Subcutaneous adipose tissue (tissue), 4 donors: ENCODE measurements around the gene ARL6IP4. TPM values are rescaled to one million over a fixed set of nuclear protein-coding genes. Genes with fewer than 3 reads are reported as not detected.

ENCODE experiments used
- total RNA-seq, 4 donors: library from RNA; depleted of rRNA; stranded (reverse); fragments of >200 nt; gene quantifications; one replicate each; pipeline ENCODE4 v1.1.0, GENCODE V29; 2016
- TF ChIP-seq, protein P1 (sequence below): fragments of 450-650 bp; IDR thresholded peaks from one replicate; pipeline ENCODE4 v1.5.1; 2016; ENCODE audit warnings: low read depth, mild to moderate bottlenecking, control low read depth, antibody characterized with exemption, moderate library complexity

The ARL6IP4 gene
- total RNA-seq, 4 donors from 2014 or later, result 73.9 to 274 (median 170) TPM

DNA sequence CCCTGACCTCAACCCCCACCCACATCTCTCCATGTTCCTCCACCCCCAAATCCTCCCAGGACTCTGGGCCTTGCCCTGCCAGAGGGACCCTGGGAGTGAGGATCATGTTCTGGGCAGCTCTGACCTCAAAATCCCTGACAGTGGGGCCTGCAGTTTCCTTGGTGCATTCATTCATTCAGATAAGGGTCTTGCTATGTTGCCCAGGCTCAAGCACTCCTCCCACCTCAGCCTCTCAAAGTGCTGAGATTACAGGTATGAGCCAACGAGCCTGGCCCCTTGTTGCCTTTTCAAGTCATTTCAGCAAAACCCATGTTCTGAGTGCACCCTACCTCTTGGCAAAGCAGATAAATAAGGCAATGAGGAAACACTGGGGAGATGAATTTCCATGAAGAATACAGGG, 29.6 kb downstream of the ARL6IP4 start:
- TF ChIP-seq, protein P1, sequence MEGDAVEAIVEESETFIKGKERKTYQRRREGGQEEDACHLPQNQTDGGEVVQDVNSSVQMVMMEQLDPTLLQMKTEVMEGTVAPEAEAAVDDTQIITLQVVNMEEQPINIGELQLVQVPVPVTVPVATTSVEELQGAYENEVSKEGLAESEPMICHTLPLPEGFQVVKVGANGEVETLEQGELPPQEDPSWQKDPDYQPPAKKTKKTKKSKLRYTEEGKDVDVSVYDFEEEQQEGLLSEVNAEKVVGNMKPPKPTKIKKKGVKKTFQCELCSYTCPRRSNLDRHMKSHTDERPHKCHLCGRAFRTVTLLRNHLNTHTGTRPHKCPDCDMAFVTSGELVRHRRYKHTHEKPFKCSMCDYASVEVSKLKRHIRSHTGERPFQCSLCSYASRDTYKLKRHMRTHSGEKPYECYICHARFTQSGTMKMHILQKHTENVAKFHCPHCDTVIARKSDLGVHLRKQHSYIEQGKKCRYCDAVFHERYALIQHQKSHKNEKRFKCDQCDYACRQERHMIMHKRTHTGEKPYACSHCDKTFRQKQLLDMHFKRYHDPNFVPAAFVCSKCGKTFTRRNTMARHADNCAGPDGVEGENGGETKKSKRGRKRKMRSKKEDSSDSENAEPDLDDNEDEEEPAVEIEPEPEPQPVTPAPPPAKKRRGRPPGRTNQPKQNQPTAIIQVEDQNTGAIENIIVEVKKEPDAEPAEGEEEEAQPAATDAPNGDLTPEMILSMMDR, result no peak

DNA sequence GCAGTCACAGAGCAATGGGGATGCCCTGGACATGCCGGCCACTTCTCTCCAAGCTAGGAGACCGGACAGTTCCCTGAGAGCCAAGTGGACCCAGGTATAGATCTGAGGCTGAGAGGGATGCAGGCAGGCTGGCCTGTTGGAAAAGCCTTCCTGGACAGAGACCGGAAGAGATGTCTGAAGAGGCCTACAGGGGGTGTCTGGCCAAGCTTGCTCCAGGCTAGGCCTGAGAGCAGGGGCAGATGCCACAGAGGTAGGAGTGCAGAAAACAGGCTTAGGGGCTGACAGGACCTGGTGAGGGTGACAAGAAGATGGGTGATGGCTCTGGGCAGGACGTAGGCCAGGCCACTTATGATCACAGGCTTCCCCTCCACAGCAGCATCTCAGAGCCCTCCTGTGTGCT, 30.2 kb downstream of the ARL6IP4 start:
- TF ChIP-seq, protein P1, result no peak

DNA sequence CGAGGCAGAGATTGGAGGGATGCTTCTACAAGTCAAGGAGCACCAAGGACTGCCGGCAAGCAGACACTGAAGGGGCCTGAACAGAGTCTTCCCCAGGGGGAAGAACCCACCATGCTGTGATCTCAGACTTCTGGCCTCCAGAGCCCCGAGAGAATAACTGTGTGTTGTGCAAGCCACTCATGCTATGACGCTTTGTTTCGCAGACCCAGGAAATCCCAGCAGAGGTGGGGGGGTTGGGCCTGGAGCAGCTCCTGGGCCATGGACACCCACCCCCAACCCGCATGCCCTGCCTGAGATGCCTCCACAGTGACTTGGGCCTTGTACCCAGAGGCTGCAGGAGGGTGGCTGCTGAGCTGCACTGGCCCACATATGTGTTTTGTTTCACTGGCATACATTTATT, 31.2 kb downstream of the ARL6IP4 start:
- TF ChIP-seq, protein P1, result no peak

DNA sequence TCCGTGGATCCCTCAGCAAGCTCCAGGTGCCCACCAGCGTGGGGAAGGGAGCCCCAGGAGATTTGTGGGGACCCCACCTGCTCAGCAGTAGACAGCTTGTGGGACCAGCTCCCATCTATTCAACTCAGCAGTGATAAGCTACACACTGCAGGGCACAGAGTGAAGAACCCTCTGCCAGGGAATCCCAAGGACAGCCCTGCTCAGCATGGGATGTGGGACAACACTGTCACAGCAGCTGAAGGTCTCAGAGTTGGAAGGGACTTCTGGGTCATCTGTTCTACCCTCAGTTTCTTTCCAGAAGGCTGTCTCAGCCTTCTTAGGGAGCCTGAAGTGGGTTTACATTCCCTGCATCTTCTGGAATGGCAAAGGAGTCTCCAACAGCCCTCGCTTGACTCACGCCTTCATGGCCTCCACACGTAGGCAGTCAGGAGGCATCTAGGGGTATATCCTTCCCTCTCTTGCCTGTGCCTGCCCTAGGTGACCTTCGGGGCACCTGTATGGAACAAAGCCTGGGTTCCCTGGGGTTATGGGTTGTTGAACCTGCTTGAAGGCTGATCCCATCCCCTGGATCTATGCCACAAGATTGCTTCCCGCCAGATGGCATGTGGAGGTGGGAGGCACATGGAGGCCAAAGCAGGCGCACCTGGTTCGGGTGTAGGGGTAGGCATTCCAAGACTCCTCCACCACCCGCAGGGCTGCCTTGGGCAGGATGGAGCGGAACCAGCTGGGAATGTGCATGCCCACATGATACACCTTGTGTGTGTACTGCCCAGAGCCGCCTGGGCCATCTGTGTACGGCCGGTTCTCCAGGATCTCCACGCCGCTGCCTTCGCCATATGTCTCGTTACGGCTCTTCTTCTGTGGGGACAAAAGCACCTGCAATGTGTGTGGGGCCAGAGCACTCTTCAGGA, 33.0 kb downstream of the ARL6IP4 start:
- TF ChIP-seq, protein P1, result no peak

DNA sequence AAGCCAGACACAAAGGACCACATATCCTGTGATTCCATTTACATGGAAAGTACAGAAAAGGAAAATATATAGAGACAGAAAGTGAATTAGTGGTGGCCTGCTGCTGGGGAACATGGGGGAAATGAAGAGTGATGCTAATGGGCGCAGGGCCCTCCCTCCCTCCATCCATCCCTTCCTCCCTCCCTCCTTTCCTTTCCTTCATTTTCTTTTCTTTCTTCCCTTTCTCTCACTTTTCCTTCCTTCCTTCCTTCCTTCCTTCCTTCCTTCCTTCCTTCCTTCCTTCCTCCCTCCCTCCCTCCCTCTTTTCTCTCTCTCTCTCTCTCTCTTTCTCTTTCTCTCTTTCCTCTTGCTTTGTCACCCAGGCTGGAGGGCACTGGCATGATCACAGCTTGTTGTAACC, 37.3 kb downstream of the ARL6IP4 start:
- TF ChIP-seq, protein P1, result no peak

DNA sequence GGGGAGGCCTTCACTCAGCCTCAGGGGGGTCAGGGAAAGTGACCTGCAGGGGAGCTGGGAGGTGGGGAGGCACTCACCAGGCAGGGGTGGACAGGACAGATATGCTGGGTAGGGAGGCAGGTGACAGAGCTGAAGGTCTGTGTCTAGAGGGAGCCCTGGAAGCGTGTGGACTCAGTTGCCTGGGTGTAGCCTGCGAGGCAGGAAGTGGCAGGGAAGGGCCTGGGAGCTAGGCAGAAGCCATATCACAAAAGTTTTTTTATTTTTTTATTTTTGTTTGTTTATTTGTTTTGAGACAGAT, 39.3 kb downstream of the ARL6IP4 start:
- TF ChIP-seq, protein P1, result no peak

DNA sequence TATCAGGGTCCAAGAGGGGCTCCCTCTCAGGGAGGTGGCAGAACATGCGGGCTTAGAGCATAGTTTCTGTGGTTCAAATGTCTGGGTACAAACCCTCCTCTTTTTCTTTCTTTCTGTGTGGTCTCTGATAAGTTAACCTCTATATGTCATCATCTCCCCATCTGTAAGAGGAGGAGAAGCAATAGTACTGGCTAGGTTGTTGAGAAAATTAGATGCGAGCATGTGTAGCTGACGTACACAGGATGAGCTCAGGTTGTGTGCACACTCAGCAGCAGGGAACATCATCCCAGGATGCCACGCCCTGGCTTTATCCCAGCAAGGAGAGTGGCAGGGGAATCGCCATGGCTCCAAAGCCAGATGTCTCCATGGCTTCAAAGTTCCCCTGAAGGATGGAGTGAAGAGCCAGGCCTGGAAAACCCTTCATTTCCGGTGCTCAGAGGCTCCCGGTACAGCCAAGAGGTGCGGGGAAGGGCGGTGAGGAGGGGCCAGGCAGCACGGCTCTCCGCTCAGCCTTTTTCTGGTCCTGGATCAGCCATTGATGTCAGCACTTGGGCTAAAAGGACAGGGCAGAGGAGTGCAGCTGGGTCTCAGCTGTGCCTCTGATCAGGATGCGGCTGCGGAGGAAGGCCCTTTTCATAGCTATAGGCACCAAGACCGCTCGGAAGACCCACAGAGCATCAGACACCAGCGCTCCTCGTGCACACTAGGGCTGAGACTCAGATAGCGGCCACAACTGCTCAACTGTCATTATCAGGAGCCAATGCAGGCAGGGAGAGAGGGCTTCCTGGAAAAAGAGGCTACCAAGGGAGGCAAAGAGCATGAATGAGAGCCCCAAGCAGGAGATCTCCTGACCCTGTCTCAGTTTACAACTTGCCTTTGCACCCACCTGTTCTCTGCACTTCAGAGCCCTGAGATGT, 41.5 kb downstream of the ARL6IP4 start:
- TF ChIP-seq, protein P1, result no peak
